GM12878 (cell line): ENCODE results near the gene FCGR3B. TPM values are rescaled to one million over a fixed set of nuclear protein-coding genes. Genes with fewer than 3 reads are reported as not detected.
"Not testable (repeated sequence)": the region's sequence is repeated elsewhere in the genome, so short reads cannot be mapped to it uniquely, and the experiment has no call there.

Experiments used
- ATAC-seq: fragments of 200-7000 bp; cut with Tn5 transposase; 3 replicates; pipeline ENCODE4 v1.9.1; 2020; ENCODE audit warnings: mild to moderate bottlenecking, moderate library complexity
- BruUV-seq: library from RNA; stranded (reverse); fragments of 400-500 nt; replicated peaks from 2 replicates; lab custom pipeline; 2021; lab: Mats Ljungman, UMichigan
- CTCF ChIA-PET: fragments of 300-600 bp; sonication (Branson Sonifier 250); formaldehyde crosslinking; extraction: SDS; loops from one replicate; lab custom pipeline; 2021; ENCODE audit warnings: inconsistent platforms; lab: Yijun Ruan, JAX
- POLR2A ChIA-PET: fragments of 350-600 bp; formaldehyde crosslinking; extraction: SDS; loops from one replicate; lab custom pipeline; 2021; ENCODE audit warnings: inconsistent platforms; lab: Charles Lee
- RAD21 ChIA-PET: fragments of 300-600 bp; sonication (Branson Sonifier 250); formaldehyde crosslinking; loops from one replicate; lab custom pipeline; 2023; ENCODE audit warnings: antibody characterized with exemption; ENCODE audit not compliant: unreplicated experiment; lab: Charles Lee
- SMC1A ChIA-PET: fragments of 300-600 bp; sonication (Branson Sonifier 250); formaldehyde crosslinking; loops from one replicate; lab custom pipeline; 2023; ENCODE audit not compliant: unreplicated experiment, uncharacterized antibody; lab: Charles Lee
- DNase-seq: peaks from one replicate; pipeline ENCODE4 v3.0.0-alpha.2; 2011; ENCODE audit warnings: low read depth, low spot score
- FAIRE-seq: peaks from 3 replicates; lab custom pipeline; 2011; peaks lifted over from hg19 to GRCh38; lab: Jason Lieb, UNC
- H2AFZ ChIP-seq: 2 replicates; pipeline ENCODE4 v1.6.0; 2011; ENCODE audit warnings: low read depth, low read length, control low read depth; ENCODE audit not compliant: control insufficient read depth
- H3K27ac ChIP-seq: 2 replicates; pipeline ENCODE4 v1.5.1; 2011; ENCODE audit warnings: control low read depth; ENCODE audit not compliant: control insufficient read depth, insufficient read depth
- H3K27me3 ChIP-seq, 2 experiments: replicated peaks in 1 of 2; 2 replicates each; pipeline versions ENCODE4 v1.6.0 to v1.6.1; 2011; ENCODE audit warnings: low read length in 1 of 2; ENCODE audit not compliant: control insufficient read depth in 2 of 2, insufficient read depth in 2 of 2
- H3K36me3 ChIP-seq, 2 experiments: 2 replicates each; pipeline ENCODE4 v1.5.1; 2011; ENCODE audit warnings: low read length in 1 of 2; ENCODE audit not compliant: control insufficient read depth in 2 of 2, insufficient read depth in 2 of 2
- H3K4me1 ChIP-seq: 2 replicates; pipeline ENCODE4 v1.6.1; 2011; ENCODE audit warnings: mild to moderate bottlenecking, low read length, moderate library complexity, mixed read lengths; ENCODE audit not compliant: control insufficient read depth, insufficient read depth
- H3K4me2 ChIP-seq: 2 replicates; pipeline ENCODE4 v1.6.0; 2011; ENCODE audit warnings: control low read depth; ENCODE audit not compliant: control insufficient read depth, insufficient read depth
- H3K4me3 ChIP-seq: fragments of 200-600 bp; sonication (generic); 2 replicates; pipeline ENCODE4 v1.5.1; 2016
- H3K79me2 ChIP-seq: 2 replicates; pipeline ENCODE4 v1.6.0; 2011; ENCODE audit warnings: low read length; ENCODE audit not compliant: control insufficient read depth, insufficient read depth
- H3K9ac ChIP-seq: 2 replicates; pipeline ENCODE4 v1.8.0; 2011; ENCODE audit warnings: low read length, control low read depth, mixed read lengths; ENCODE audit not compliant: control insufficient read depth, insufficient read depth
- H3K9me3 ChIP-seq: replicated peaks from 3 replicates; pipeline ENCODE4 v1.5.1; 2011; ENCODE audit warnings: mild to moderate bottlenecking, low read length; ENCODE audit not compliant: control insufficient read depth, insufficient read depth
- H4K20me1 ChIP-seq: 2 replicates; pipeline ENCODE4 v1.6.0; 2011; ENCODE audit not compliant: control insufficient read depth, insufficient read depth
- WGBS: methylation state at CpG from one replicate; pipeline ENCODE4 v1.1.6; 2016; ENCODE audit warnings: low lambda C conversion rate; ENCODE audit not compliant: insufficient replicate concordance, insufficient coverage; ENCODE audit errors: missing lambda C conversion rate; 5-methylcytosine and 5-hydroxymethylcytosine counted together
- in situ Hi-C: fragments of 300-500 bp; cut with MboI; formaldehyde crosslinking; loops from 9 replicates; pipeline ENCODE4 v1.14.3; 2018; ENCODE audit warnings: mixed read lengths
- intact Hi-C: fragments of 100-400 bp; cut with micrococcal nuclease; formaldehyde crosslinking; loops from one replicate; pipeline ENCODE4 v1.14.2; 2022; ENCODE audit not compliant: unreplicated experiment
- polyA plus RNA-seq, 11 experiments: library from polyadenylated mRNA; depleted of rRNA in 4 of 11; unstranded in 6 of 11; stranded (reverse) in 5 of 11; fragments of >200 nt; fragmentation: Nextera tagmentation in 4 of 11; fragmentation: Illumina TruSeq in 1 of 11; extraction: Ambion mirVana in 4 of 11; extraction: Trizol in 1 of 11; gene quantifications; 1 replicate in 1 of 11; 2 replicates in 10 of 11; pipeline versions ENCODE4 v1.2.1 to v1.2.3, GENCODE V29; 2011 to 2016; ENCODE audit warnings: inconsistent platforms in 2 of 11, missing spikeins in 2 of 11, low read depth in 1 of 11
- total RNA-seq, 4 experiments: library from RNA; depleted of rRNA in 3 of 4; stranded (reverse); fragments of >200 nt in 3 of 4; fragmentation: Illumina TruSeq in 1 of 4; extraction: Trizol in 1 of 4; gene quantifications; 2 replicates each; pipeline versions ENCODE4 v1.2.1 to v1.2.3, GENCODE V29; 2013 to 2021

FCGR3B gene
- total and polyA plus RNA-seq, 10 of the 15 experiments (the other 5 are each of a cell fraction or from before 2014, with no cell fraction given): not detected

- BruUV-seq, H3K9ac ChIP-seq, H3K9me3 ChIP-seq, POLR2A ChIA-PET, FAIRE-seq, H3K4me3 ChIP-seq, intact Hi-C loops, SMC1A ChIA-PET, H3K79me2 ChIP-seq, H2AFZ ChIP-seq, ATAC-seq, H3K36me3 ChIP-seq, H3K27me3 ChIP-seq, in situ Hi-C loops, H3K4me2 ChIP-seq, DNase-seq, H4K20me1 ChIP-seq, CTCF ChIA-PET, H3K27ac ChIP-seq: not testable (repeated sequence)
- H3K4me1 ChIP-seq: peaks cover 10% of the 10 kb centered on the region
- WGBS: 68% methylated on average over 9 of the region's 10 CpGs
- RAD21 ChIA-PET: interaction anchor here (1.0 kb wide), 1 partner anchor 19 kb away, joined by 3 read pairs; no protein-coding TSS in a partner anchor
These were observed 4.4 kb downstream of the FCGR3B start for GRCh38 chr1:161626445-161627146.

- H3K9me3 ChIP-seq, SMC1A ChIA-PET, ATAC-seq, H3K79me2 ChIP-seq, BruUV-seq, H3K27ac ChIP-seq, H4K20me1 ChIP-seq, H3K36me3 ChIP-seq, H3K4me3 ChIP-seq, CTCF ChIA-PET, H3K4me2 ChIP-seq, H3K27me3 ChIP-seq, FAIRE-seq, DNase-seq, H2AFZ ChIP-seq, in situ Hi-C loops, RAD21 ChIA-PET, POLR2A ChIA-PET, H3K9ac ChIP-seq: not testable (repeated sequence)
- intact Hi-C loops: loop anchor here (5.0 kb wide), 1 partner anchor 82 kb away; no protein-coding TSS in a partner anchor
- 100% methylated on average over 1 of the region's 1 CpG for WGBS
- H3K4me1 ChIP-seq: peaks cover 12% of the 10 kb centered on the region
These were observed 6.4 kb downstream of the FCGR3B start for GRCh38 chr1:161624605-161625004.
